Measurements from ENCODE around the gene TMEFF2. TPM values are rescaled to one million over a fixed set of nuclear protein-coding genes. Genes with fewer than 3 reads are reported as not detected.

TMEFF2 gene, protein sequence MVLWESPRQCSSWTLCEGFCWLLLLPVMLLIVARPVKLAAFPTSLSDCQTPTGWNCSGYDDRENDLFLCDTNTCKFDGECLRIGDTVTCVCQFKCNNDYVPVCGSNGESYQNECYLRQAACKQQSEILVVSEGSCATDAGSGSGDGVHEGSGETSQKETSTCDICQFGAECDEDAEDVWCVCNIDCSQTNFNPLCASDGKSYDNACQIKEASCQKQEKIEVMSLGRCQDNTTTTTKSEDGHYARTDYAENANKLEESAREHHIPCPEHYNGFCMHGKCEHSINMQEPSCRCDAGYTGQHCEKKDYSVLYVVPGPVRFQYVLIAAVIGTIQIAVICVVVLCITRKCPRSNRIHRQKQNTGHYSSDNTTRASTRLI
- 0.17 and 0.26 TPM in 2 replicates for total RNA-seq (2014; rRNA removed; shearing (Covaris generic))

DNA sequence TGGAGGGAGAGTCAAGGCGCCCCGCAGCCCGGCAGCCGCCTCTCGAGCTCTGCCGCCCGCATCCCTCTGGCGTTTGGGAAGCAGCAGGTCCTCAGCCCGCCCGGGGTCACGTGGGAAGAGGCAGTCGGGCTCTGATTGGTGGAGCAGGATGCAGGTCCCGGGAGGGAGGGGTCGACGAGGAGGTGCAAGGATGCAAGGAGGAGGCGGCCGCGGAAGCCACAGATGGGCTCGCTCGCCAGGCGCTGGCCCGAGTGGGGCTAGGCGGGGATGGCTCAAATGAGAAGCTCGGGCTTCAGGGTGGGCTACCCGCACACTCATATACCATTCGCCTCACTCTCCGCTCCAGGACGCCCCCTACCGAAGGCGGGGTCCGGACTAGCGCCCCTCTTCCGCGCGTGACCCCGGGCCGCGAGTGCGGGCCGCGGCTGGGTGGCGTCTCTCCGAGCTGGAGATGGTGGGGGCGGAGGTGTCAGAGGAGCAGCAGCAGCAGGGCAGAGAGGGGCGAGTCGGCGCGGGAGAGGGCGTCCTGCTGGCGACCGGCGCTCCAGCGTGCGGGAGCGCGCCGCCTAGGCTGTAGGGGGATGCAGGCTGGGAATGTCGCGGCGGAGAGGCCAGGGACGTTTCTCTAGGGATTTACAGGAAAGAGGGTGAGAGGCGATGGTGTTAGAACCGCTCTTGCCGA, at the start of gene TMEFF2:
TMEFF2 (minus strand) TSS at position 68 of the 682 bp plus-strand sequence. CDS start 409 bp downstream, outside the sequence.
- peak; percentile 95 for DNase-seq
- H3K36me3 ChIP-seq (replicated peaks; ENCODE audit: control insufficient read depth, insufficient read depth, low read length) = no peaks in the 10 kb centered on the region
- peak within 1 kb of the TSS; percentile 60 for H3K4me3 ChIP-seq (ENCODE audit: insufficient read depth, low read depth, low read length)
- H3K27me3 ChIP-seq (ENCODE audit: control insufficient read depth, insufficient read depth, low read length) = peaks cover 69% of the 10 kb centered on the region

DNA sequence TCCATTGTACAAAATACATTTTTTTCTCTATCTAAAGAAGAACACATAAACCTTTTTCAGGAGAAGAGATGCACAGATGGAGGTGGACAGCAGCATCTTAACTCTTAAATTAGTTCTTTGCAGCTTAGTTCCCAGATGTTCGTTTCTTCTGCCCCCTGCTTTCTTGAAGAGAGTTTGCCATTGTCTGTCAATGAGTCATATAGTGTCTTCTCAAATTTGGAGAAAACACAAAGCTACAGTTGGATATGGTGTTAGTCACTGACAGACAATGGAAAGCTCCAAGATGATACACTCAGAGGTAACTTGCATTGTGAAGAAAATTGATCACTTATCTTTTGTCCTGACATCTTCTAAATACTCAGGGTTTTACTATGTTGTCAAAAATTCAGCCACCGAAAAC, 48.8 kb upstream of the TMEFF2 start:
- no peak for DNase-seq
- no peaks in the 10 kb centered on the region for H3K27me3 ChIP-seq (ENCODE audit: control insufficient read depth, insufficient read depth, low read length)
- no peak overlapping the region for H3K4me3 ChIP-seq (ENCODE audit: insufficient read depth, low read depth, low read length)
- no peaks in the 10 kb centered on the region for H3K36me3 ChIP-seq (replicated peaks; ENCODE audit: control insufficient read depth, insufficient read depth, low read length)

DNA sequence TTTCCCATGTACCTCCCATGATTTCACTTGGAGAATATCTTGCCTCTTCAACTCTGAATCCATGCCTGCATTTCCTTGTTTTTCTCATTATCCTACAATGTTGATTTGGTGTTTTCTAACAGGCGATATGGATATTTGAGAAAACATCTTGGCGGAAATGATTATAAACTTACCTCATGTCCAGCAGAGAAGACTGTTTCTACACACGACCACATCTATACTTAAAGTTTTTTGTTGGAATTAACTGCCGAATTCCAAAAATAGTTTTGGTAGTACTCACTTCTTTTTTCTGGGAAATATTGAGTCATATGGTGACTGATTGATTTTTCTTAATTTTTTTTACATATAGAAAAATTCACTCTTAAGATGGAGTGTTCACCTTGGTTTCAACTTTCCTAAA, 41.4 kb upstream of the TMEFF2 start:
- Histone ChIP-seq H3K36me3 (replicated peaks; ENCODE audit: control insufficient read depth, insufficient read depth, low read length) (no peaks in the 10 kb centered on the region), H3K4me3 (ENCODE audit: insufficient read depth, low read depth, low read length) (no peak overlapping the region), H3K27me3 (ENCODE audit: control insufficient read depth, insufficient read depth, low read length) (no peaks in the 10 kb centered on the region)
- no peak for DNase-seq

DNA sequence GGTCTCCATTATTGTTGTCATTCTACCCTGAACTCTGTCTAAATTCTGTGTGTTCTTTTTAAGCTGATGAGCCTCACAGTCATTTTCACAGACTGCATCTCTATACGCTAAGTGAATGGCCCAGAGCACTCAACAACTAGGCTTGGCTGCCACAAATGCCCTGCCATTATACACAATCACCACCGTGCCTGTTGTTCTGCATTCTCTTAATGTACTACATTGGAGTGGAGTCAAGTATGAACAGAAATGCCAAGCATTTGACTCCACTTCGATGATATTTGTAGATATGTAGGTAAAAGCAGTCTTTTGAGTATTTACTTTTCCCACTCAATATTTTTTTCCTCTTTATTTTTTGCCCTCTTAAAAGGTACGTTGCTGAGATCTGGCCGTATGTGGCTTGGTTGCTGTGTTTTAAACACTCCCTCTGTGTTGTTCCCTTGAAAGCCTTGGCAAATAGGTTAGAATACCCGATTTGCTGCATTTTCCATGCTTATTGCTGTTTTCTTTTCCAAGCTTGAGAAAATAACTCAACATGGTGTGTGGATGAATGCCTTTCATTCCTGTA, 36.2 kb upstream of the TMEFF2 start:
- Histone ChIP-seq H3K27me3 (ENCODE audit: control insufficient read depth, insufficient read depth, low read length) (no peaks in the 10 kb centered on the region), H3K4me3 (ENCODE audit: insufficient read depth, low read depth, low read length) (no peak overlapping the region)
- DNase-seq = no peak

DNA sequence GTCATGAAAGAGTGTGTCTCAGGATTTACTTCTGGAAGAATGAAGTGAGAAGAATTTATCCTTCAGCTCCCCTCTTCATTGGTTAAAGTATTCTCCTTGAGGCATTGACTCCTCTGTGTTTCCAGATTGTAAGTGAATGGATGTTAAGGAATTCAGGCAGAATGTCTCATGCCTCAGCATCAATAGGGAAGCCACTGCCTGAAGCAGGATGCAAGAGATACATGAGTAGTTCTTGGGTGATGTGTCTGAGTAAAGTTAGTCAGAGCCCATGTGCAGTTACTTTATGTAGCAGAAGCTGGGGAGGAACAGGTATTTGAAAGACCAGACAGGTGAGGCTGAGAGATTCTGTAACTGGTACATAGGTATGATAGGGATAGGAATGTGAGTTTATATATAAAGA, 34.0 kb upstream of the TMEFF2 start:
- Histone ChIP-seq H3K27me3 (ENCODE audit: control insufficient read depth, insufficient read depth, low read length) (no peaks in the 10 kb centered on the region), H3K4me3 (ENCODE audit: insufficient read depth, low read depth, low read length) (no peak overlapping the region), H3K36me3 (replicated peaks; ENCODE audit: control insufficient read depth, insufficient read depth, low read length) (no peaks in the 10 kb centered on the region)
- DNase-seq = no peak

More for the DNA sequence above, 36.2 kb upstream of the TMEFF2 start:
- no peaks in the 10 kb centered on the region for H3K36me3 ChIP-seq (replicated peaks; ENCODE audit: control insufficient read depth, insufficient read depth, low read length)

DNA sequence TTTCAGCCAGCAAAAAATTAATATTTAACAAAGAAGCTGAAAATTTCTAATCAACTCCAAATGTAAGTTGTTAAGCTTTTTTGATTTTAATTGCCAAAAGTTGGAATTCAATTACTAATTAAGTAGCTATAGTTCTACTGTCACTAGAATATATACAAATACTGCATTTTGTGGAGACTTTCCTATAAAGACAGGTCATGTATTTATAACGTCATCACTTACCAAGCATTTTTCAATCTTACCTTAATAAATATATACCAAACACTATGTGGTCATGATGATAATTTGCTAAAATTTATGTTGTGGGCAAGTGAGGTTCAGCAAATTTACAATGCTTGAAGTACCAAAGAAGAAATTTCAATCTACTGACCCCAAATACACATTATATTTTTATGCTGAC, 24.2 kb upstream of the TMEFF2 start:
- H3K4me3 ChIP-seq (ENCODE audit: insufficient read depth, low read depth, low read length) = no peak overlapping the region
- H3K36me3 ChIP-seq (replicated peaks; ENCODE audit: control insufficient read depth, insufficient read depth, low read length) = no peaks in the 10 kb centered on the region

DNA sequence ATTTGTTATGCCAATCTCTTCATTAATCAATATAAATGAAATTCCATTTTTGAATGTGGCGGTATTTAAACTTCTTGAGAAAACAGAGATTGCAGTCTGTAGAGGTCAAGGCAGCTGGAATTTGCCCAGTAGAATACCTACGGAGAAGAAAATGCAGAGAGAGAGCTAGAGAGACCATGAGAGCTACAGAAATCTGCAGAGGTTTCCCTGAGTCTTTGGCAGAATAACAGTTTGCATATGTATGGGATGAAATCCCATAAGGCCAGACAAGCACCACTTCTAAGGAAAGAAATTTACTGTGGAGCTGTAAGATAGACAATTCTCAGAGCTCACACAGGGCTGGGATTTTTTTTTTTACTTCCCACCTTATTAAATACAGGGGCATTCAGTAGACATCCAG, 23.6 kb upstream of the TMEFF2 start:
- peak; percentile 21 for DNase-seq
- Histone ChIP-seq H3K4me3 (ENCODE audit: insufficient read depth, low read depth, low read length) (no peak overlapping the region), H3K27me3 (ENCODE audit: control insufficient read depth, insufficient read depth, low read length) (no peaks in the 10 kb centered on the region), H3K36me3 (replicated peaks; ENCODE audit: control insufficient read depth, insufficient read depth, low read length) (no peaks in the 10 kb centered on the region)

More for the DNA sequence above, 24.2 kb upstream of the TMEFF2 start:
- no peak for DNase-seq
- no peaks in the 10 kb centered on the region for H3K27me3 ChIP-seq (ENCODE audit: control insufficient read depth, insufficient read depth, low read length)

DNA sequence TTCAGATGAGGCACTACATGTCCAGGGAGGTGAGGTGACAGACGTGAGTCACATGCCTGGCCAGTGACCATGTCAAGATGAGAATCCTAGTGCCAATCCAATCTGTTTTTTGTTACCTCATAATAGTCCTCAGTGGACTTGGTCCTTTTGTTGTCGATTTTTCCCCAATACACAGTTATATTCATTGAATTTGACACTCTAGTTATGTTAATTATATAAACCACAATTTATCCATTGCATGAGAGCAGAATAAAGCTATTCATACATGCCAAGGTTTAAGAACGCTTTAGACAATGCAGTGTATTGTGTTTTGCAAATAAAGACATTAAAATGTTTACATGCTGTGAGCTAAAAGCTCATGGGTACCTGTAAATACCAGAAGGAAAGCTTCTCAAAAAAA, 21.6 kb upstream of the TMEFF2 start:
- no peak overlapping the region for H3K4me3 ChIP-seq (ENCODE audit: insufficient read depth, low read depth, low read length)

DNA sequence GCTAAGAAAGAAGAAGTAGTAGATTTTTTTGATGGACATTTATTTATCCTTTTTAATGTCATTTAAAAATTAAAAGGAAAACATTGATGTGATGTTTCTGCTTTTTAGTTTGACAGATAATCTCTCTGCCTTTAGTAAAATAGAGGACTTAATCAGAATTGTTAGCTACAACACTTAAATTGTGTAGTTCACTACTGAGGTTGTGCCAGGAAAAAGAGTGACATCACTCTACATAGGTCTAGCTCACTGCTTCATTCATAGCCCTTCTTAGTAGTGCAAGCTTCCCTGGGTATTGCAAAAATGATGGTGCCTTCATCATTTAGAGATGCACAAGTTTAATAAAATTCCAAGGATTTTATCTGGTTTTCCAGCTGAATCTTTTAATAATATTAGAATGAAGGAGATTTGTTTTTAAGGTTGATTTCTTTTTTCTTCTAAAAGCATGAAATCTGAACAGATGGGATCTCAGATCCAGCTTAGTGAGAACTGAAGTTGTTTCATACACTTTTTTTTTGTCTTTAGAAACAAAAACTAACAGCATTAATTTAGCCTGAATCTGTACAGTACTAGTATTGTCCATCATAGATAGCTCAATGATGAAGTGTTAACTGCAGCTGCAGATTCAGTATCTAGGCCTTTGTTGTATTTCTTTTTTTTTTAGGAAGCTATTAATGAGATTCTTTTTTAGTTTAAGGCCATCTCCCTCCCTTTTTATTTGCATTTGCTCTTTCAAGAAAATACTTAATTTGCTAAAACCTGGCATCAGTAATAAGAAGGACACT, 20.6 kb upstream of the TMEFF2 start:
- Histone ChIP-seq H3K36me3 (replicated peaks; ENCODE audit: control insufficient read depth, insufficient read depth, low read length) (no peaks in the 10 kb centered on the region), H3K27me3 (ENCODE audit: control insufficient read depth, insufficient read depth, low read length) (no peaks in the 10 kb centered on the region), H3K4me3 (ENCODE audit: insufficient read depth, low read depth, low read length) (no peak overlapping the region)
- DNase-seq = no peak

More for the DNA sequence above, 21.6 kb upstream of the TMEFF2 start:
- Histone ChIP-seq H3K27me3 (ENCODE audit: control insufficient read depth, insufficient read depth, low read length) (no peaks in the 10 kb centered on the region), H3K36me3 (replicated peaks; ENCODE audit: control insufficient read depth, insufficient read depth, low read length) (no peaks in the 10 kb centered on the region)
- no peak for DNase-seq

DNA sequence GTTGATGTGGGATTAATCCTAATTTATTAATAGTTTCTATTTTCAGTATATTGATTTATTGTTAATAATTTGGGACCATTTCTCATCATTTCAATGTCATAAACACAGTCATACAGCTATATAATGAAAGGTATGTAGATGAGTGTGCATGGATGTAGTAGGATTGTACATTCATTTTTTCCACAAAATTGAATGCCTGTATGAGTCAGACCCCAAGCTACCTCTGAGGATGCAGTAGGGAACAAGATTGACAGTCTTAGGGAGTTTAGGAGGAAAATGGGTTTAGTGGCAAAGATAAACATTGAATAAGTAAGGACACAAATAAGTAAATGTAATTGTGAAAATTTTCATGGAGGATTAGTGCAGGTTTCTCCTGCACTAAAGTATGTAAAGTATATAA, 14.1 kb upstream of the TMEFF2 start:
- Histone ChIP-seq H3K4me3 (ENCODE audit: insufficient read depth, low read depth, low read length) (no peak overlapping the region), H3K27me3 (ENCODE audit: control insufficient read depth, insufficient read depth, low read length) (no peaks in the 10 kb centered on the region), H3K36me3 (replicated peaks; ENCODE audit: control insufficient read depth, insufficient read depth, low read length) (no peaks in the 10 kb centered on the region)
- no peak for DNase-seq

DNA sequence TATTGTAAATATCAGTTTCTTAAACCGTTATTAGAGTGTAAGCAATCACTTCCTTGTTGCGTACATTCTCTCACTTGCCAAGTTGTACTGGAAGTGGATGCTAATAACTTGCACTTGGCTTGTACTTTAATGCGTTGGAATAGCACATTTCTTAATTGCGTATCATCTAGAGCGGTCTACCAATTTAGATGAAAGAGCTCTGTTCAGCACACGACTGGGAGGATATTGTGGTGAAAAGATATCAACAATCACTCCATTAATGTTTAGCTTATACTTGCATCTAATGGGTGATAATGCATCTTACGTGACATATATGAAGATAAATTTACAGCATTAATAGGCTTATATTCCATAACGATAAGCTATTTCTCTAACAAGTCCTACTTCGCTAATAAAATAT, 11.7 kb upstream of the TMEFF2 start:
- no peak overlapping the region for H3K4me3 ChIP-seq (ENCODE audit: insufficient read depth, low read depth, low read length)
- DNase-seq = no peak
- no peaks in the 10 kb centered on the region for H3K27me3 ChIP-seq (ENCODE audit: control insufficient read depth, insufficient read depth, low read length)
- no peaks in the 10 kb centered on the region for H3K36me3 ChIP-seq (replicated peaks; ENCODE audit: control insufficient read depth, insufficient read depth, low read length)

DNA sequence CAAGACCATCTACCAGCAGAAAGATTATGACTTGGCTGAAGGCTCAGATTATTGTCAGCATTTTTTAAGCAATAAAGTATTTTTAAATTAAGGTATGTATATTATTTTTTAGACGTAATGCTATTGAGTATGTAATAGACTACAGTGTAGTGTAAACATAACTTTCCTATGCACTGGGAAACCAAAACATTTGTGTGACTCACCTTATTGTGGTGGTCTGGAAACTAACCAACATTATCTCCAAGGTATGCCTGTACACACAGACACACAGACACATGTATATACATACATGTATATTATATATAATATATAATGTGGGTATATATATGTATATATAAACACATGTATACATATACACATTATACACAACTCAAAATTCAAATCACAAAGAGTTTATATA, 9.1 kb upstream of the TMEFF2 start:
- H3K36me3 ChIP-seq (replicated peaks; ENCODE audit: control insufficient read depth, insufficient read depth, low read length) = no peaks in the 10 kb centered on the region
- H3K27me3 ChIP-seq (ENCODE audit: control insufficient read depth, insufficient read depth, low read length) = no peaks in the 10 kb centered on the region; the same call in 1 of the 2 replicates
- H3K4me3 ChIP-seq (ENCODE audit: insufficient read depth, low read depth, low read length) = no peak overlapping the region
- DNase-seq = no peak

DNA sequence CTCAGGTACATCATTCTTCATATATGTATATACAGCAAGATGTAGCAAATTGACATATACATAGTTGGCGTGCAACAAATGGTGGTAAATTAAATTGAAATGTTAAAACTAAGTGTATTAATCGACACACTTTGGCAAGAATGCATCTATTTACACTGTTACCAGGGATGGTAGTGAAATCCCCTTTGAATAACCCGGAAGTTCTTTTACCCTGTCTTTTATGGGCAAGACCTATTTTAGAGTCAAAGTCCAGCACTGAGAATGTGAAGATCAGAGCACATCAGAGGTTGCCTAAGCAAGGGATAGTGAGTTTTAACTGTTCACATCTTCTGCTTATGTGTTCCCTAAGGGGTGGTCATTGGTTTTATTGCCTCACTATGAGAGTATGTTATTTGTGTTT, 7.6 kb upstream of the TMEFF2 start:
- H3K4me3 ChIP-seq (ENCODE audit: insufficient read depth, low read depth, low read length) = no peak overlapping the region
- no peak for DNase-seq

DNA sequence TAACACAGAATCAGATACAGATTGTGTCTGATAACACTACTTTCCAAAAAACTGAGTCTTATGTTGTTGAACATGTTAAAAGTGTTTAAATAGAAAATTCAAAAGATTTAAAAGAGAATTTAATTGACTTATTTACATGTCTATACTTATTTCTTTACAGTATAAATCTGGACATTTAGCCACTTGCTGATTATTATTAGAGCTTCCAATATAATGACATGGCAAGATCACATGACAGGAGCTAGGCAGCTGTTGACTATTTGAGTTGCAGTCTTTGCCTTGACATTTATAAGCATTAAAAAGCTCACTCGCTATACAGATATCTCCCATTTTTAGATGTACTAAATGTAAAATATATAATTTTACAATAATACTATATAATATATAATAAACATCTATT, 6.4 kb upstream of the TMEFF2 start:
- Histone ChIP-seq H3K4me3 (ENCODE audit: insufficient read depth, low read depth, low read length) (no peak overlapping the region), H3K27me3 (ENCODE audit: control insufficient read depth, insufficient read depth, low read length) (peaks cover 20% of the 10 kb centered on the region), H3K36me3 (replicated peaks; ENCODE audit: control insufficient read depth, insufficient read depth, low read length) (no peaks in the 10 kb centered on the region)
- DNase-seq = no peak

More for the DNA sequence above, 7.6 kb upstream of the TMEFF2 start:
- H3K27me3 ChIP-seq (ENCODE audit: control insufficient read depth, insufficient read depth, low read length) = peaks cover 8% of the 10 kb centered on the region
- no peaks in the 10 kb centered on the region for H3K36me3 ChIP-seq (replicated peaks; ENCODE audit: control insufficient read depth, insufficient read depth, low read length)

All from H7 (cell line).